Karpas-422 (cell line): ENCODE measurements around the gene MARK3. TPM values are rescaled to one million over a fixed set of nuclear protein-coding genes. Genes with fewer than 3 reads are reported as not detected.

Source experiments
- DNase-seq: peaks from one replicate; pipeline ENCODE4 v3.0.0-alpha.2; 2015
- H2AFZ ChIP-seq: fragments of 200-600 bp; sonication (generic); 2 replicates; pipeline ENCODE4 v1.6.1; 2014; ENCODE audit warnings: antibody characterized with exemption, low read length, mixed read lengths
- H3K27ac ChIP-seq: fragments of 200-600 bp; sonication (generic); 2 replicates; pipeline ENCODE4 v1.5.1; 2014; ENCODE audit warnings: mild to moderate bottlenecking, low read length, moderate library complexity
- H3K27me3 ChIP-seq: fragments of 200-600 bp; sonication (generic); 2 replicates; pipeline ENCODE4 v1.6.1; 2014; ENCODE audit warnings: low read length, mixed read lengths
- H3K36me3 ChIP-seq: fragments of 200-600 bp; sonication (generic); 2 replicates; pipeline ENCODE4 v1.6.1; 2014; ENCODE audit warnings: low read length, mixed read lengths; ENCODE audit not compliant: insufficient read depth
- H3K4me1 ChIP-seq: fragments of 200-600 bp; sonication (generic); 2 replicates; pipeline ENCODE4 v1.6.1; 2014; ENCODE audit warnings: mild to moderate bottlenecking, low read length, mixed read lengths
- H3K4me2 ChIP-seq: fragments of 200-600 bp; sonication (generic); 2 replicates; pipeline ENCODE4 v1.6.1; 2014; ENCODE audit warnings: low read length, low read depth, mild to moderate bottlenecking; ENCODE audit not compliant: poor library complexity, severe bottlenecking
- H3K4me3 ChIP-seq: fragments of 200-600 bp; sonication (generic); 2 replicates; pipeline ENCODE4 v1.5.1; 2014; ENCODE audit warnings: mild to moderate bottlenecking, antibody characterized with exemption, low read length, mixed read lengths
- H3K79me2 ChIP-seq: fragments of 200-600 bp; sonication (generic); 2 replicates; pipeline ENCODE4 v1.6.1; 2014; ENCODE audit warnings: mild to moderate bottlenecking, low read length, mixed read lengths
- H3K9ac ChIP-seq: fragments of 200-600 bp; sonication (generic); 2 replicates; pipeline ENCODE4 v1.6.0; 2014; ENCODE audit warnings: low read length
- H3K9me2 ChIP-seq: fragments of 200-600 bp; sonication (generic), shearing (Covaris generic); replicated peaks from 2 replicates; pipeline ENCODE4 v1.6.0; 2014; ENCODE audit warnings: mild to moderate bottlenecking, low read length, moderate library complexity; ENCODE audit not compliant: insufficient read depth
- H3K9me3 ChIP-seq: fragments of 300-700, 200-600 bp; sonication (generic); 2 replicates; pipeline ENCODE4 v1.6.1; 2014; ENCODE audit warnings: low read length, mixed read lengths
- H4K20me1 ChIP-seq: fragments of 200-600 bp; sonication (generic); 2 replicates; pipeline ENCODE4 v1.6.1; 2014; ENCODE audit warnings: mild to moderate bottlenecking, antibody characterized with exemption, low read length, low read depth; ENCODE audit not compliant: insufficient read depth
- total RNA-seq: library from RNA; depleted of rRNA; stranded (reverse); fragments of >200 nt; shearing (Covaris generic); gene quantifications from 2 replicates; pipeline ENCODE4 v1.2.3, GENCODE V29; 2014; ENCODE audit warnings: low replicate concordance

The MARK3 gene
- total RNA-seq, 1 experiment from 2014 or later = 113 TPM

DNA sequence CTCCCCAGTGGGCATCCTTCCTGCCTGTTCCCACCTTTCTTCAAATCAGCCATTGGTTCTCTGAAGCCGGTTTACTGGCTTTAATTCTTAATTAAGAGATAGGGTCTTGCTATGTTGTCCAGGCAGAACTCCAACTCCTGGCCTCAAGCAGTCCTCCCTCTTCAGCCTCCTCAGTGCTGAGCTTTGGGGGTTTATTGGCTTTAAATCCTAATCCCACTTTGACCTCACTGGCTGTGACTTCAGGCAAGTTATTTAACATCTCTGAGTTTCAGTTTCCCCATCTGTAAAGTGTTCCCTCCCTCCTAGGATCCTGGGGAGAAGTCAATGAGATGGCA is 141.7 kb downstream of the MARK3 start:
- H3K4me2 ChIP-seq = peak overlapping the region; percentile 83

DNA sequence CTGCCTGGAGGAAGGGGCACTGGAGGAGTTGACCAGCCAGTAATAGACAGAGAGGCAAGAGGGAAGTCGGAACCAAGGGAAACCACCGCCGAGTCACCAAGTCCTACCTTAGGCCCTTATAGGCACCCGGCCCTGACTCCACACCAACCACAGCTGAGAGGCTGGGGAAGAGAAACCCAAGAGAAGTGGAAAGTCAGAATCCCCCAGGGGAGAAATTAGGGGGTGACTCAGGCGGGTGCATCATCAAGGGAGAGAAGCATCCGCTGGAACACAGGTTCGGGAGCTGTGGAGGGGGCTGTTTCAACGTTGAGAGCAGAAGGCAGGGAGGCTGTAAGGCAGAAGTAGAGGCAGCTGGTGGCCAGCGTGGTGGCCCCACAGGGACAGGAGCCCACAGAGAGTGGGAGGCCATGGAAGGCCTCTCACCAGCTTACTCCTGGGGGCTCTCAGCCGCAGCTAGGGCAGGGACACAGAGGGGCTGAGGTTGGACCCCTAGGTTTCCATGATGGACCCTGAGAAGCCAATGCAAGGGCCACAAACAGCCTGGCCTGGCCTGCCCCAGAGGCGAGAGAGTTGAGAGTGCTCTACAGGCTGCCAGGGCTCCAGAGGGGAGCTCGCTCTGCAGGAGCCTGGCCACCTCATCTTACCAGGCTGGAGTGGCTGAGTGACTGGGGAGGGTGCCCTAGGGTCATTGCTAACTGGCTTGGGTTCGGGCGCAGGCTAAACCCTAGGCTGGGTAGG is 142.4 kb downstream of the MARK3 start:
- no peaks in the 10 kb centered on the region for H3K36me3 ChIP-seq
- peak overlapping the region; percentile 89 for H3K9ac ChIP-seq
- no peaks in the 10 kb centered on the region for H3K27me3 ChIP-seq
- peaks cover 41% of the 10 kb centered on the region for H3K4me1 ChIP-seq
- peak overlapping the region; percentile 93 for H3K4me3 ChIP-seq
- no peaks in the 10 kb centered on the region for H3K9me2 ChIP-seq
- peak overlapping the region; percentile 57 for H3K27ac ChIP-seq
- peaks cover 36% of the 10 kb centered on the region for H3K79me2 ChIP-seq
- no peak overlapping the region for H2AFZ ChIP-seq
- H4K20me1 ChIP-seq = peaks cover 13% of the 10 kb centered on the region; the same call in 1 of the 2 replicates
- no peaks in the 10 kb centered on the region for H3K9me3 ChIP-seq
- DNase-seq = peak; percentile 90
- peak overlapping the region; percentile 83 for H3K4me2 ChIP-seq

More for the DNA sequence above, 141.7 kb downstream of the MARK3 start:
- Histone ChIP-seq H3K9ac (peak overlapping the region; percentile 89), H4K20me1 (peaks cover 13% of the 10 kb centered on the region; the same call in 1 of the 2 replicates), H3K4me1 (peaks cover 41% of the 10 kb centered on the region), H3K27ac (peak overlapping the region; percentile 57), H3K79me2 (peaks cover 36% of the 10 kb centered on the region), H3K9me2 (no peaks in the 10 kb centered on the region), H3K9me3 (no peaks in the 10 kb centered on the region), H3K4me3 (peak overlapping the region; percentile 93; the same call in 1 of the 2 replicates), H3K36me3 (no peaks in the 10 kb centered on the region), H2AFZ (no peak overlapping the region), H3K27me3 (no peaks in the 10 kb centered on the region)
- DNase-seq = no peak

DNA sequence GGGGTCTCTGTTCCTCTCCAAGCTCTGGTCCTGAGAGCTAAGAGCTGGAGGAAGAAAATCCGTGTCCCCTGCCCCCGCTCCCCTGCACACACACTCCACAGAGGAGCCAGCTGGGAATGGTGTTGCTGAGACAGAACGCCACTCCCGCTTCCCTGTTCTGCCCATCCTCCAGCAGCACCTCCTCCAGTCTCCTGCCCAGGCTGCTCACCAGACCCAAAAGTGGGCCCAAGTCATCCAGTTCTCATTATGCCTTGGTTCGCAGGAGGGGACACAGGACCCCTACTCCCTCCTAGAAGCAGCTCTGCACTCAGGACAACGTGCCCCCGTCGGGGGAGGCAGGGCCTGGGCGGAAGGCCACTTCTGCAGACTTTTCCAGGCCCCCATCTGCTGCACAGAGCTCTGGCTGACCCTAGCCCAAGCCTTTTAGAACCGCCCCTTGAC is 143.0 kb downstream of the MARK3 start:
- peak overlapping the region; percentile 93 for H3K4me3 ChIP-seq
- peaks cover 36% of the 10 kb centered on the region for H3K79me2 ChIP-seq
- H3K9me2 ChIP-seq = no peaks in the 10 kb centered on the region
- no peaks in the 10 kb centered on the region for H3K27me3 ChIP-seq
- H3K36me3 ChIP-seq = no peaks in the 10 kb centered on the region
- DNase-seq = no peak
- H3K9ac ChIP-seq = peak overlapping the region; percentile 89
- peaks cover 41% of the 10 kb centered on the region for H3K4me1 ChIP-seq
- H3K27ac ChIP-seq = peak overlapping the region; percentile 57; the same call in 1 of the 2 replicates
- H2AFZ ChIP-seq = no peak overlapping the region
- H3K4me2 ChIP-seq = peak overlapping the region; percentile 83
- no peaks in the 10 kb centered on the region for H3K9me3 ChIP-seq
- peaks cover 13% of the 10 kb centered on the region; the same call in 1 of the 2 replicates for H4K20me1 ChIP-seq

DNA sequence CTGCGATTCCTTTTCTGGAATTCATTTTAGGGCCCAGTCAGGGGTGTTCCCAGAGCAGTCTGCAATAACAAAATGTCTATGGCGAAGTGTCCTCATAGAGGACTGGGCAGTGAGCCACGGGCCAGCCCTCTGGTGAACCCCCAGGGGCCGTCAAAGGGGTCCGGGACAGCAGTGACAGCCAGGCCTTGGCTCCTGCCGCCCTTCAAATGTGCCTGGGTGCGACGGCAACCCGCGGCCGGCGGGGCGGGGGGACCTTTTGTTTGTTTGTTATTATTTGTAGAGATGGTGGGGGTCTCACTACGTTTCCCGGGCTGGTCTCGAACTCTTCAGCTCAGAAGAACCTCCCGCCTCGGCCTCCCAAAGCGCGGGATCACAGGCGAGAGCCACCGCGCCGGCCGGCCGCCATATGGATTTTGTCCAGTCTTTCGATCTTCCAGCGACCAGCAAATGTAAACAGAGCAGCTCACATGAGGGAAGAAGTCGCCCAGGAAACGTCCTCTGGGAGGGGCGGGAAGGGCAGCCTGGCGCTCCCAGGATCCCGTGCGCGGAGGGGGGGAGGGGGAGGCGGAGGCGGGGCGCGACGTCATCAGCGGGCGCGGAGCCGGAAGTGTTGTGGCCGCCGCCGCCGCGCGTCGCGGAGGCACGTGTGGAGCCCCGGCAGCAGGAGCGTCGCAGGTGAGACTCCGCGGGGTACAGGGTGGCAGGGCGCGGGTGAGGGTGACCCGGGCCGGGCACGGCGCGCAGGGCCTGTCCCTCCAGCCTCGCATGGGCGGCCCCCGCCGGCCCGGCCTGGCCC is 143.6 kb downstream of the MARK3 start, which contains the start of gene TRMT61A:
TRMT61A (plus strand) TSS at position 610 of the 796 bp plus-strand sequence. CDS start 783 bp downstream, outside the sequence.
- Histone ChIP-seq H3K9ac (peak within 1 kb of the TSS; percentile 89), H3K4me1 (peaks cover 41% of the 10 kb centered on the region), H4K20me1 (peaks cover 13% of the 10 kb centered on the region; the same call in 1 of the 2 replicates), H3K4me3 (peak within 1 kb of the TSS; percentile 93), H3K27ac (peak within 1 kb of the TSS; percentile 57; the same call in 1 of the 2 replicates), H3K36me3 (no peaks in the 10 kb centered on the region), H3K79me2 (peaks cover 36% of the 10 kb centered on the region), H3K27me3 (no peaks in the 10 kb centered on the region), H3K9me3 (no peaks in the 10 kb centered on the region), H2AFZ (peak within 1 kb of the TSS; percentile 75; the same call in 1 of the 2 replicates), H3K4me2 (peak within 1 kb of the TSS; percentile 83), H3K9me2 (no peaks in the 10 kb centered on the region)
- DNase-seq = peak; percentile 93

DNA sequence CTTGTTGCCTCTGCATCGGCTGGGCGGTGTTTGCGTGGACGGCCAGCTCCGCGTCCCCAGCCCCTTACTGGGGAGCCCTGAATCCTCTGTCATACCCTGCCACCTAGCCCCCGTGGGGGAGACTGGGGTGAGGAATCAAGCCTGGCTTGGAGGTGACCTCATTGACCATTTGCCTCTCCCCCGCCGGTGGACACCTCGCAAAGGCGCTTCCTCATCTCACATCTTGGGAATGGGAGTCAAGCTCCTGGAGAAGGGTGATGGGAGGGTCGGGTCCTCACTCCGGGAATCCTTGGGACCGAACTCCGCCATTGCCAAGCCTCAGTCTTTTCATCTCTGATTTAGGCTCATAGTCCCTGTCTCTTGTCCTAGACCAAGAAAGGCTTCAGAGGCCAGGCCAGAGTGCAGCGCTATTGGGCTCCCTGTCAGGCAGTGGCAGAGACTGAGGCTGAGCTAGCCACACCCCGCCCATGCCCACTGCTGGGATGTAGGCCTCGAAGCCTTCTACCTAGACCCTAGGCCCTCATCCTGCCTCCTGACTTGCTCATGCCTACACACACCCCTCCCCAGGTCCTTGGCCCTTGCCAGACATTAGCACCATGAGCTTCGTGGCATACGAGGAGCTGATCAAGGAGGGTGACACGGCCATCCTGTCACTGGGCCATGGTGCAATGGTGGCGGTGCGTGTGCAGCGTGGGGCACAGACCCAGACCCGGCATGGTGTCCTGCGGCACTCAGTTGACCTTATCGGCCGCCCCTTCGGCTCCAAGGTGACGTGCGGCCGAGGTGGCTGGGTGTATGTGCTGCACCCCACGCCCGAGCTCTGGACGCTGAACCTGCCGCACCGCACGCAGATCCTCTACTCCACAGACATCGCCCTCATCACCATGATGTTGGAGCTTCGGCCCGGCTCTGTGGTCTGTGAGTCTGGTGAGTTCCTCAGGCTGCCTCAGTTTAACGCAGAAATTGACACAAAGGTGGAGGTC is 144.5 kb downstream of the MARK3 start:
- DNase-seq = peak; percentile 55
- H3K79me2 ChIP-seq = peaks cover 36% of the 10 kb centered on the region
- H3K4me1 ChIP-seq = peaks cover 35% of the 10 kb centered on the region
- H3K4me3 ChIP-seq = peak overlapping the region; percentile 93
- peaks cover 13% of the 10 kb centered on the region; the same call in 1 of the 2 replicates for H4K20me1 ChIP-seq
- H3K36me3 ChIP-seq = no peaks in the 10 kb centered on the region
- H3K27me3 ChIP-seq = no peaks in the 10 kb centered on the region
- peak overlapping the region; percentile 83 for H3K4me2 ChIP-seq
- H3K9me3 ChIP-seq = no peaks in the 10 kb centered on the region
- no peaks in the 10 kb centered on the region for H3K9me2 ChIP-seq
- H3K27ac ChIP-seq = no peak overlapping the region; the same call in 1 of the 2 replicates
- peak overlapping the region; percentile 89 for H3K9ac ChIP-seq
- peak overlapping the region; percentile 17; the same call in 1 of the 2 replicates for H2AFZ ChIP-seq

DNA sequence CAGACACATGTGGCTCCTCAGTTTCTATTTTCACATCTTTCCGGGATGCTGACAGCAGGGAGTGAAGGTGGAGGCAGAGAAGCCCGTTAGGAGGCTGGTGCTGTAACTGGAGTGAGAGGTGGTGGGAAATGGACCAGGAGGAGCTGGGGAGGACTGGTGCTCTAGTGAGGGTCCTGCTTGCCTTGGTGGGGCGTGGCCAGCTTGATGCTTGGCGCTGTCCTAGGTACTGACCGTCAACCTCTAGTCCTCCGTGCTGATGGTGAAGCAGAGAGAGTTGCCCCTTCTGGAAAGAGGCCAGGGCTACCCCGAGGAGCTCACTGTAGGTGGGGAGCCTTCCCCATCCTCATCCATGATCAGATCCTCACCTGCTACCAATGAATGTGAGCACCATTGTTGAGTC is 145.2 kb downstream of the MARK3 start:
- H3K4me1 ChIP-seq = peaks cover 31% of the 10 kb centered on the region
- H2AFZ ChIP-seq = no peak overlapping the region
- DNase-seq = peak; percentile 74
- H3K9ac ChIP-seq = peak overlapping the region; percentile 89
- H3K27me3 ChIP-seq = no peaks in the 10 kb centered on the region
- no peak overlapping the region for H3K27ac ChIP-seq
- no peaks in the 10 kb centered on the region for H3K9me2 ChIP-seq
- H4K20me1 ChIP-seq = peaks cover 13% of the 10 kb centered on the region; the same call in 1 of the 2 replicates
- H3K36me3 ChIP-seq = no peaks in the 10 kb centered on the region
- peaks cover 36% of the 10 kb centered on the region for H3K79me2 ChIP-seq
- peak overlapping the region; percentile 83 for H3K4me2 ChIP-seq
- peak overlapping the region; percentile 93 for H3K4me3 ChIP-seq
- no peaks in the 10 kb centered on the region for H3K9me3 ChIP-seq

DNA sequence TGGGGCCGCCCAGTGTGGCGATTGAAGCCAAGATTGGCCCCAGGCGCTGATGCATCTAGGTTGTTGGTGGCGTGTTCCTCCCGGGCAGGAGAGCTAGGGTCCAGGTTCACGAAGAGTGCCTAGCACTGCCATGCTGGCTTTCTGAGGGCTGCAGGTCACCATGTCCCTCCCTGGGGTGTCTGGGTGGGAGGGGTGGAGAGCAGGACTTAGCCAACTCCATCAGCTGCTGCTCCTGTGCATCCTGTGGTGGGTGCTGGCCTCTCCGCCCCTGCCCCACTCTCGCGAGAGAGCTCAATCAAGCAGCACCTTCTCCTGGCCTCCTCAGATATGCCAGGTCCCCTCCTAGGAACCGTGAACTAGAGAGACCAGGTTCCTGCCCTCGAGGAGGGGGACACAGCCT is 145.6 kb downstream of the MARK3 start:
- Histone ChIP-seq H3K9me3 (no peaks in the 10 kb centered on the region), H3K79me2 (peaks cover 36% of the 10 kb centered on the region), H4K20me1 (peaks cover 13% of the 10 kb centered on the region; the same call in 1 of the 2 replicates), H3K27ac (no peak overlapping the region), H3K4me1 (peaks cover 31% of the 10 kb centered on the region), H3K36me3 (no peaks in the 10 kb centered on the region), H2AFZ (no peak overlapping the region), H3K27me3 (no peaks in the 10 kb centered on the region), H3K4me2 (peak overlapping the region; percentile 83), H3K4me3 (peak overlapping the region; percentile 93; the same call in 1 of the 2 replicates), H3K9ac (no peak overlapping the region), H3K9me2 (no peaks in the 10 kb centered on the region)
- DNase-seq = no peak
